Endothelial cell of umbilical vein (primary cell): Measurements from ENCODE around the gene MAF. TPM values are rescaled to one million over a fixed set of nuclear protein-coding genes. Genes with fewer than 3 reads are reported as not detected.

ENCODE experiments used
- BruUV-seq: library from RNA; stranded (reverse); fragments of 400-500 nt; replicated peaks from 2 replicates; lab custom pipeline; 2021; lab: Mats Ljungman, UMichigan
- CTCF ChIA-PET: fragments of 300-600, 350-600 bp; sonication (Branson Sonifier 250); formaldehyde crosslinking; loops from one replicate; lab custom pipeline; 2021; ENCODE audit warnings: antibody characterized with exemption, inconsistent platforms; lab: Charles Lee
- POLR2A ChIA-PET: fragments of 300-600, 350-600 bp; sonication (Branson Sonifier 250); formaldehyde crosslinking; loops from one replicate; lab custom pipeline; 2021; ENCODE audit warnings: antibody characterized with exemption, inconsistent platforms; lab: Charles Lee
- DNase-seq: peaks from one replicate; pipeline ENCODE4 v3.0.0-alpha.2; 2011; ENCODE audit warnings: low read depth, low spot score
- FAIRE-seq: peaks from 2 replicates; lab custom pipeline; 2011; peaks lifted over from hg19 to GRCh38; lab: Jason Lieb, UNC
- H2AFZ ChIP-seq: 2 replicates; pipeline ENCODE4 v1.6.0; 2012; ENCODE audit warnings: low read depth, low read length, control low read depth, inconsistent platforms
- H3K27ac ChIP-seq: 2 replicates; pipeline ENCODE4 v1.5.1; 2011; ENCODE audit warnings: low read depth, mild to moderate bottlenecking, control low read depth, low read length, moderate library complexity; ENCODE audit not compliant: insufficient read depth
- H3K27me3 ChIP-seq, 2 experiments: 2 replicates each; pipeline versions ENCODE4 v1.6.0 to v1.6.1; 2011; ENCODE audit warnings: low read length in 2 of 2, mixed read lengths in 1 of 2; ENCODE audit not compliant: control insufficient read depth in 2 of 2, insufficient read depth in 2 of 2
- H3K36me3 ChIP-seq, 2 experiments: 2 replicates in 1 of 2; 3 replicates in 1 of 2; pipeline ENCODE4 v1.5.1; 2011; ENCODE audit warnings: low read length in 2 of 2, mild to moderate bottlenecking in 1 of 2, moderate library complexity in 1 of 2; ENCODE audit not compliant: control insufficient read depth in 2 of 2, insufficient read depth in 2 of 2; ENCODE audit errors: extremely low read depth in 1 of 2
- H3K4me1 ChIP-seq: 3 replicates; pipeline ENCODE4 v1.5.1; 2011; ENCODE audit warnings: mild to moderate bottlenecking, low read length; ENCODE audit not compliant: control insufficient read depth, insufficient read depth; ENCODE audit errors: extremely low read depth
- H3K4me2 ChIP-seq: 2 replicates; pipeline ENCODE4 v1.6.1; 2011; ENCODE audit warnings: low read length, control low read depth, mixed read lengths; ENCODE audit not compliant: insufficient read depth
- H3K4me3 ChIP-seq, 3 experiments: fragments of 200-600 bp in 1 of 3; sonication (generic), shearing (Covaris generic) in 1 of 3; replicated peaks in 1 of 3; 2 replicates each; pipeline ENCODE4 v1.5.1; 2011 to 2016; ENCODE audit warnings: control low read depth in 3 of 3, low read length in 3 of 3, mild to moderate bottlenecking in 2 of 3, inconsistent platforms in 1 of 3, low read depth in 1 of 3, moderate library complexity in 1 of 3; ENCODE audit not compliant: insufficient read depth in 1 of 3
- H3K79me2 ChIP-seq: 2 replicates; pipeline ENCODE4 v1.6.0; 2012; ENCODE audit warnings: low read length, inconsistent platforms; ENCODE audit not compliant: control insufficient read depth, insufficient read depth
- H3K9ac ChIP-seq: replicated peaks from 2 replicates; pipeline ENCODE3; 2011; ENCODE audit warnings: low read length, control low read depth; ENCODE audit not compliant: insufficient read depth; ENCODE audit errors: extremely low read depth
- H3K9me1 ChIP-seq: replicated peaks from 3 replicates; pipeline ENCODE4 v1.6.0; 2011; ENCODE audit warnings: mild to moderate bottlenecking, low read length; ENCODE audit not compliant: control insufficient read depth, insufficient read depth; ENCODE audit errors: extremely low read depth
- H3K9me3 ChIP-seq: replicated peaks from 2 replicates; pipeline ENCODE4 v1.5.1; 2012; ENCODE audit warnings: low read length, inconsistent platforms; ENCODE audit not compliant: control insufficient read depth, insufficient read depth
- H4K20me1 ChIP-seq: replicated peaks from 2 replicates; pipeline ENCODE3; 2011; ENCODE audit warnings: mild to moderate bottlenecking, low read length; ENCODE audit not compliant: control insufficient read depth, insufficient read depth; ENCODE audit errors: extremely low read depth
- CTCF ChIP-seq, 2 donors: IDR thresholded peaks; 1 replicate in 1 of 2; 2 replicates in 1 of 2; pipeline ENCODE4 v1.5.1; 2011; ENCODE audit warnings: low read length in 2 of 2, mild to moderate bottlenecking in 2 of 2, moderate library complexity in 2 of 2, control low read depth in 1 of 2, inconsistent platforms in 1 of 2, low read depth in 1 of 2; ENCODE audit not compliant: insufficient read depth in 1 of 2; ENCODE audit errors: extremely low read depth in 1 of 2
- EZH2 ChIP-seq: IDR thresholded peaks from 2 replicates; pipeline ENCODE4 v1.6.1; 2012; ENCODE audit warnings: borderline replicate concordance, low read depth, mild to moderate bottlenecking, moderate library complexity, low read length, inconsistent platforms; ENCODE audit not compliant: severe bottlenecking
- FOS ChIP-seq: IDR thresholded peaks from 2 replicates; pipeline ENCODE4 v1.6.1; 2011; ENCODE audit warnings: mild to moderate bottlenecking, low read length, moderate library complexity, borderline replicate concordance; ENCODE audit not compliant: insufficient read depth
- GATA2 ChIP-seq: IDR thresholded peaks from 2 replicates; pipeline ENCODE4 v1.7.0; 2011; ENCODE audit warnings: low read depth, mild to moderate bottlenecking, moderate library complexity, mixed read lengths, low read length; ENCODE audit not compliant: insufficient read length, insufficient read depth
- JUN ChIP-seq: IDR thresholded peaks from 2 replicates; pipeline ENCODE4 v1.6.1; 2011; ENCODE audit warnings: borderline replicate concordance, low read depth; ENCODE audit not compliant: insufficient read length, insufficient read depth
- MAX ChIP-seq: IDR thresholded peaks from 2 replicates; pipeline ENCODE4 v1.6.1; 2011; ENCODE audit not compliant: insufficient read depth, insufficient read length
- MYC ChIP-seq: IDR thresholded peaks from one replicate; pipeline ENCODE4 v1.6.1; 2011; ENCODE audit warnings: mild to moderate bottlenecking, low read depth, low read length
- POLR2A ChIP-seq: IDR thresholded peaks from 2 replicates; pipeline ENCODE4 v1.6.1; 2012; ENCODE audit warnings: low read depth, mild to moderate bottlenecking, control low read depth, low read length
- POLR2AphosphoS5 ChIP-seq: IDR thresholded peaks from 2 replicates; pipeline ENCODE4 v1.6.1; 2012; ENCODE audit warnings: low read depth, mild to moderate bottlenecking, control low read depth, low read length, moderate library complexity; ENCODE audit not compliant: insufficient read depth
- dilution Hi-C: fragments of 300-500 bp; cut with MboI; formaldehyde crosslinking; loops from one replicate; pipeline ENCODE4 v1.15.0; 2019; ENCODE audit warnings: low sequenced_read_pairs; ENCODE audit not compliant: extremely low pct_ligation_motif_present
- intact Hi-C: fragments of 100-400 bp; cut with micrococcal nuclease; formaldehyde crosslinking; loops from one replicate; pipeline ENCODE4 v1.10.0; 2022
- polyA plus RNA-seq, 4 experiments: library from polyadenylated mRNA; depleted of rRNA in 3 of 4; stranded (reverse) in 3 of 4; unstranded in 1 of 4; fragments of >200 nt; gene quantifications; 2 replicates each; pipeline versions ENCODE4 v1.2.1 to v1.2.3, GENCODE V29; 2011 to 2012; ENCODE audit warnings: missing spikeins in 1 of 4
- total RNA-seq: library from RNA; stranded (reverse); gene quantifications from 2 replicates; pipeline ENCODE4 v1.2.3, GENCODE V29; 2021

The MAF gene
- total and polyA plus RNA-seq, 2 donors (not counting 3 experiments of a cell fraction or from before 2014, with no cell fraction given), result 0.04 to 0.33 TPM

DNA sequence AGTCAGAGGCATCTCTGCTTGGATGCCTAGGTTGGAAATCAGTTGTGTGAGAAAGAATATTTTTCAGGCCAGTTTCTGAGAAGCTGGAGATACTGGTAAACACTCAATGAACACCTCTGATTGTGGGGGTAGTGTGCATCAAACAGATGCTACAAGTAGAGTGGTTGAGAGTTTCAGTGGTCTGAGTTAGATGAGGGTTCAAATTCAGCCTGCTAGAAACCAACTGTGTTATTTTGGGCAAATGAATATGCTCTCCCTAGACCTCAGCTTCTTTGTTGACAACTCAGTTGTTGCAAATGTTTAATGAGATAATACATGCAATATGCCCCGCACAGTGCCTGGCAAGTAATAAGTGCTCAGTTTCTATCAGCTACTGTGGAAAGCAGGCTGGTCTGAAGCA lies 25.2 kb upstream of the MAF start:
- intact Hi-C loops, result no loop called here
- no TSS peak for BruUV-seq
- H3K4me2 ChIP-seq, result no peak overlapping the region
- H2AFZ ChIP-seq, result no peak overlapping the region
- DNase-seq (no peak), FAIRE-seq (no peak)
- ChIA-PET CTCF (no interaction called here), POLR2A (no interaction called here)
- H3K4me1 ChIP-seq, result no peaks in the 10 kb centered on the region
- H3K79me2 ChIP-seq, result no peaks in the 10 kb centered on the region
- no peaks in the 10 kb centered on the region for H4K20me1 ChIP-seq
- dilution Hi-C loops, result no loop called here
- no peak for TF ChIP-seq JUN
- no peak for TF ChIP-seq POLR2A
- TF ChIP-seq FOS, result no peak
- no peak for TF ChIP-seq CTCF (IDR thresholded peaks at IDR 0.05; ENCODE audit: extremely low read depth in 1 of 2, insufficient read depth in 1 of 2, low read depth in 1 of 2, low read length in 2 of 2)
- no peak for TF ChIP-seq EZH2
- TF ChIP-seq POLR2AphosphoS5, result no peak
- TF ChIP-seq MYC, result no peak
- TF ChIP-seq GATA2, result no peak
- TF ChIP-seq MAX, result no peak
- H3K9me3 ChIP-seq, result peaks cover 3% of the 10 kb centered on the region
- no peaks in the 10 kb centered on the region for H3K27me3 ChIP-seq
- no peaks in the 10 kb centered on the region for H3K9me1 ChIP-seq
- H3K27ac ChIP-seq, result no peak overlapping the region
- H3K36me3 ChIP-seq, result no peaks in the 10 kb centered on the region
- H3K9ac ChIP-seq, result no peak overlapping the region
- no peak overlapping the region for H3K4me3 ChIP-seq
